ENCODE results near the gene NHP2.

The NHP2 gene

GRCh38 chr5:178113141-178113787, 40.4 kb downstream of the NHP2 start, which contains the start of gene N4BP3:
TSS of gene N4BP3 (plus strand) at chr5:178113532. CDS start at chr5:178119584, 6,052 bp downstream.
- DNase-seq: peak; percentile 87

GRCh38 chr5:178112545-178112944, 41.1 kb downstream of the NHP2 start:
- no peak for DNase-seq

- no peak for DNase-seq
These were observed 41.8 kb downstream of the NHP2 start for GRCh38 chr5:178111925-178112324.

- no peak for DNase-seq
These were observed 43.2 kb downstream of the NHP2 start for GRCh38 chr5:178110511-178110910.

- no peak for DNase-seq
These were observed 44.7 kb downstream of the NHP2 start for GRCh38 chr5:178108966-178109365.

- no peak for DNase-seq
These were observed 45.2 kb downstream of the NHP2 start for GRCh38 chr5:178108446-178108845.

- DNase-seq: no peak
These were observed 45.9 kb downstream of the NHP2 start for GRCh38 chr5:178107756-178108310.

- DNase-seq: no peak
These were observed 47.0 kb downstream of the NHP2 start for GRCh38 chr5:178106556-178107239.

GRCh38 chr5:178106086-178106485, 47.6 kb downstream of the NHP2 start:
- DNase-seq: no peak

GRCh38 chr5:178104492-178104891, 49.2 kb downstream of the NHP2 start:
- no peak for DNase-seq

GRCh38 chr5:178103612-178104011, 50.1 kb downstream of the NHP2 start:
- DNase-seq: no peak

All from activated naive CD4-positive, alpha-beta T cell treated with Interleukin-2 at 50 U/mL for 16 hours (primary cell).